HG03039 (cell line): Measurements from ENCODE around the gene C3orf52.
A peak's percentile ranks its signal among the peaks of the same experiment; 100 is the strongest.
"Not testable (repeated sequence)": the region's sequence is repeated elsewhere in the genome, so short reads cannot be mapped to it uniquely, and the experiment has no call there.

Experiments
- ATAC-seq: cut with Tn5 transposase; IDR thresholded peaks from one replicate; pipeline ENCODE4 v1.9.1; 2021; ENCODE audit warnings: mild to moderate bottlenecking, moderate library complexity; ENCODE audit not compliant: unreplicated experiment

Gene C3orf52

GRCh38 chr3:112086076-112086854 lies at the start of gene C3orf52:
Gene C3orf52, plus strand, starts transcription at chr3:112086389. Its CDS starts 19 bp downstream, at chr3:112086408.
- peak; percentile 89 for ATAC-seq

GRCh38 chr3:112037194-112037593 lies 49.0 kb upstream of the C3orf52 start:
- ATAC-seq: not testable (repeated sequence)

DNA sequence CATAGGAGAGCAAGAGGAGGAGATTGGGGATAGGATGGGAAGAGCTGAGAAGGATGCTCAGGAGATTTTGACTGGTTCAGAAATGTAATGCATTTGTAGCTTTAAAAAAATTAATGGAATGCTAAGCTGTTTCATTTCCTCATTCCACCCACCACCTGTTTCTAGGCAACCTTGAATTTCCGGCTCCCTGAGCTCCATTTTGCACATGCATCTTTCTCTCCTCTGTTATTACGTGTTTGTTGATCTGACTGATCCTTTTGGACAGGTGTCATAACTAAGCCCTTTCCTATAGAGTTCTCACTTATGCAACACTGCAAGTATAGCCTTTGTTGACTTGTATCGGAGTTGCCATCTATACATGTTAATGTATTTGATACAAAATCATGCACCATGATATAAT lies 47.3 kb upstream of the C3orf52 start:
- no peak for ATAC-seq

DNA sequence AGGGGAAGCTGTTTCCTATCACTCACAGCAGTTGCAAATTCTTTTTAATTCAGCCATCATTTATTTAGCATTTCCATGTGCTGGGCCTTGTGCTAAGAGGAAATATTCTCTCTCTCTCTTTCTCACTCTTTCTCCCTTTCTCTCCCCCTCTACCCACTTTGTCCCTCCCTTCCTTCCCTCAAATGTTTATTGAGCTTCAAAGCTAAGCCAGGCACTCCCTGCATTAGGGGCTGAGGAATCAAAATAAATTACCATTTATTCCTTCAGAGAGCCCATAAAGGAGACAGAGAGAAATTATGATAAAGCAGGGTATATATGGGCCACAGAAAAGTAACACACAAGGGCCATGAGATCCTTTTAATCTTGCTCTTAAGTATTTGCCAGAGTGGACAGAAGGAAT lies 44.9 kb upstream of the C3orf52 start:
- ATAC-seq: no peak

GRCh38 chr3:112042842-112043280 lies 43.3 kb upstream of the C3orf52 start:
- no peak for ATAC-seq

GRCh38 chr3:112043621-112044201 lies 42.5 kb upstream of the C3orf52 start:
- ATAC-seq: peak; percentile 93

DNA sequence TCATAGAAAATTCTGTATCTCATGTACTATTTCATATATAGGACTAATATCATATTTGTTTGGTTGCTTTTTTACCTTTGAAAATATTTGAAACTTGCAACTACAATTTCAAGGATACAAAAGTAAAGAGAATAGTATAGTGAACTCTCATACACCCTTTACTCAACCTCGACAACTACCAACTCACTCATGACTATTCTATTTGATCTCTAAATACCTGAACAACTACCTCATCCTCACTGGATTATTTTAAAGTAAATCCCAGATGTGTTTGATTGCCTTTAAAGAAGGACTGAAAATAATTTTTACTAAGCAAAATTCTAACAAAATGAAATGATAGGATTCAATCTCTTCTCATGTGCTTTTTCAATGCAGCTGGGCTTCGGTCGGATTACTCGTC lies 39.6 kb upstream of the C3orf52 start:
- ATAC-seq: no peak

GRCh38 chr3:112047264-112047663 lies 38.9 kb upstream of the C3orf52 start:
- no peak for ATAC-seq

DNA sequence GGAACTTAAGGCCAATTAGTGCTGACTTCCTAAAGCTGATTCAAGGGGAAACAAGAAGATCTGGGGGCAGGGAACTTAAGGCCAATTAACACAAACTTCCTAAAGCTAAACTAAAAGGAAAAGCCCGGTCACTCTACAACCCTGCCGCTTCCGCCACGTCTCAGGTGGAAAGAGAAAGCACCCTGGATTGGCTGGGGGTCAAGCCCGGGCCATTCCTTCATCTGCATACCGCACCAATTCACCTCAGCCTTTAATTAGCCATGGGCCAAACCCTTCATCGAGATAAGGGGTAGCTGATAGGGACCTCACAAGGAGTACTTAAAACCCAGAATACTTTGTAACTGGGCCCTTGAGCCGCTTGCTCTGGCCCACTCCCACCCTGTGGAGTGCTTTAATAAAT lies 37.3 kb upstream of the C3orf52 start:
- ATAC-seq: no peak

DNA sequence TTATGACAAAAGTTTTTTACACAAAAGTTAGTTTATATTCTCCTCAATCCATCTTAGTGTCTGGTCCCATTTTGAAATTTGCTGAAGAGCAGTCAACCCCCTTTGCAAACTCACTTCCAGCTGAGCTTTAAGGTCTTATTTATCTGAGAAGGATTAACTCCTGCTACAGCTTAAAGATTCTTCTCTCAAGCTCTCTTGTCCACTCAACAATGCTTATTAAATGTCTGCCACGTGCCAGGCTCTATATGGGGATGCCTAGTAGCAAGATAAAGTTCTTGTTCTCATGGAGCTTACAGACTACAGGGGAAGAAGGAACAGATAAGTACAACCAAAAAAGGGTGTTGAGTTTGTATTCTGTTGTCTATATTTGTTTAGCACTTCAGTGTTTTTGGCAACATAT lies 33.0 kb upstream of the C3orf52 start:
- ATAC-seq: no peak

DNA sequence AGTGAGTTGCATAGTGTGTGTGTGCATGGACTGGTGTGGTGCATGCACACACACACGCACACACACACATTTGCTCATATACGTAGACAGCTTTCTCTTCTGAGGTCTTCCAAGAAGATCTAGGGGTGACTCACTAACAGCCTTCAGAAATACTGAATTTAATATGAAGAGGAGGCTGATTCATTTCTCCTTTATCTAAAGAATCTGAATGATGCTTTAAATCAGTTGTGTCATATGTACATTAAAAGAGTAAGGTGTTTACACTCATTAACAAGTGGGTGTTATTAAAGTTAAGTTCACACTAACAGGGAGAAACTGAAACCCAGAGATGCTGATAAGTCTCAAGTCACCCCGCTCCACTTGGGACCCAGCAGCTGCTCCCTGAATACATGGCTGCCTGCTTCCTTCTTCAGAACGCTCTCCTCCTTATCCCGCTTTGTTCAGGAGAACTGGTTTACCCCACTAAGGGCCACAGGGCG lies 29.7 kb upstream of the C3orf52 start:
- ATAC-seq: no peak

- no peak for ATAC-seq
Measured at GRCh38 chr3:112059497-112059896, 26.7 kb upstream of the C3orf52 start.

DNA sequence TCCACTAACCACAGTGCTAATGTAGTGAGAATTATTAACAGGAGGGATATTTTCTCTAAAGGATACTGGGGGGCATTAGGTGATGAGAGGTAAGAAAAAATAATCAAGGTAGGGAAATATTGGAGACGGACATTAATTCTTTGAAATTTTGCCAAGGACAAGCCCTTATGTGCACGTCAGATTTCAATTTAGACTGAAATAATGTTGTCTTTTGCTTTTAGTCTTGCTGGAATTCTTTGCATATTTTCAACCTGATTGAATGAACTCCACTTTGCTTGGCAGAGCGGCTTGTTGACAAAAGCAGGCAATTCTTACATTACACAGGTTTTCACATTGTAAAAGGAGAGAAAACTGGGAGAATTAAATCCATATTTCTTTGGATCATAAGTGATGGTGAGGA lies 25.0 kb upstream of the C3orf52 start:
- ATAC-seq: no peak

GRCh38 chr3:112072387-112073060 lies 13.7 kb upstream of the C3orf52 start:
- not testable (repeated sequence) for ATAC-seq

GRCh38 chr3:112074006-112074405 lies 12.2 kb upstream of the C3orf52 start:
- ATAC-seq: no peak

DNA sequence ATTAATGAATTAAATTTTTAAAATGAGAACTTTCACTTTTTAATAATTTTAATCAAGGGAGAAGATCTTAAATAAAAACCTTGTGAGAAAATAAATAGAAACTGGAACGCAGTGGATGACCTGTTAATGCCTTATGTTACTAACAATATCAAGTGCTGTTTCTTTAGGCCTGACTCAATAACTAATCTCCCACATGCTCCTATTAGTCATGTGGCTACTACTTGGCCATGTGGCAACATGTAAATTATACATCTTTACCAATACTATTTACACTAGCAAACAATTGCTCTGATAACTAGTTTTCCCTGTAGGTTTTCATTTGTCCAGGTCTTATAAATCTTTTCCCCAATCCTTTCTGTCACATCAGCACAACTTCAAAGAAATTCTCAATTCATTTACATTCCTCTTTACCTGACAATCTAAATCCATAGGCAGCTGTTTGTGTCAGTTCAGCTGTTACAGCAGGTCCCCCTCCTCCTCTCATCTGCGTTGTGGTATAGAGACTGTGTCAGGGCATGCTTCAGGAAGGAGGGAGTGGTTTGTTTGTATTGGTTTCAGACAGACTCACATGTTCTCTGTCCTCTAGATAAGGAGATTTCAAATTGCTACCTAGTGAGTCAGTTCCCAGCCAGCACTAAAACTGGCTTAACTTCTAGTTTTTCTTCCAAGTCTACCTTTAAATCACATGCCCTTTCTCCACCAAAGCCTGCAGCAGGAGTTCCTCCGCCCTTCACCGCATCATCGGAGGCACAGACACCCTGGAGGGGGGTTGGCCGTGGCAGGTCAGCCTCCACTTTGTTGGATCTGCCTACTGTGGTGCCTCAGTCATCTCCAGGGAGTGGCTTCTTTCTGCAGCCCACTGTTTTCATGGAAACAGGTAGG lies 11.3 kb upstream of the C3orf52 start:
- ATAC-seq: peak; percentile 80

- ATAC-seq: no peak
Measured at GRCh38 chr3:112078125-112079083, 7.8 kb upstream of the C3orf52 start.

DNA sequence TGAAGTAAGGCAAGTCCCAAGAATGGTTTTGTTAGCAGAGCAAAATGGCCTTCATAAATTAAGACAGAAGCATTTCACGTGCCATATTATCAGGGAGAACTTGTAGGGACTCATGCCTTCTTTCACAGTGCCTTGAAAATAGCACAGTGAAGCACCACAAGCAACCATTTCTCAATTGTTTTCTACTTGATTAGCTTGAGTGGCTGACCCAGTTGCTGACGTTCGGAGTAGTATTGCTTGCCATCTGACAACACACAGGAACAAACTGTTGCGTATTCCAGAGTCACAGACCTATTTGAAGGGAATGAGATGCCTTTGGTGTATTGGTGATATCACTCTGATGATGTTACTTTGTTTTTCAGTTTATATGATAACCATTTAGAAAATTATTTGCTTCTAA lies 3.0 kb upstream of the C3orf52 start:
- no peak for ATAC-seq

- no peak for ATAC-seq
Measured at GRCh38 chr3:112084980-112085705, 1.0 kb upstream of the C3orf52 start.
